Activated T-cell treated with anti-CD3 and anti-CD28 coated beads for 48 hours (primary cell): ENCODE data around the gene KRTAP10-8.
"Not testable (repeated sequence)": the region's sequence is repeated elsewhere in the genome, so short reads cannot be mapped to it uniquely, and the experiment has no call there.

Experiments used
- DNase-seq: peaks from one replicate; pipeline ENCODE4 v3.0.0-alpha.2; 2020; ENCODE audit warnings: low read depth

Gene KRTAP10-8

GRCh38 chr21:44646366-44647221, 34.7 kb downstream of the KRTAP10-8 start, which contains the start of gene KRTAP10-11:
Gene KRTAP10-11, plus strand, starts transcription at chr21:44646414. Its CDS starts 45 bp downstream, at chr21:44646459.
- not testable (repeated sequence) for DNase-seq

- DNase-seq, result no peak
These were observed 35.3 kb downstream of the KRTAP10-8 start for GRCh38 chr21:44647222-44647552.

- no peak for DNase-seq
These were observed 36.9 kb downstream of the KRTAP10-8 start for GRCh38 chr21:44648557-44649311.

GRCh38 chr21:44649521-44650100, 37.7 kb downstream of the KRTAP10-8 start:
- no peak for DNase-seq

- DNase-seq, result no peak
These were observed 38.5 kb downstream of the KRTAP10-8 start for GRCh38 chr21:44650265-44650972.

- no peak for DNase-seq
These were observed 39.2 kb downstream of the KRTAP10-8 start for GRCh38 chr21:44650973-44651675.

GRCh38 chr21:44653123-44653522, 41.2 kb downstream of the KRTAP10-8 start:
- DNase-seq, result no peak

- DNase-seq, result no peak
These were observed 42.0 kb downstream of the KRTAP10-8 start for GRCh38 chr21:44653656-44654575.

GRCh38 chr21:44654576-44655175, 42.8 kb downstream of the KRTAP10-8 start, which contains the start of gene KRTAP12-4:
Gene KRTAP12-4, minus strand, starts transcription at chr21:44654659. Its CDS starts 45 bp downstream, at chr21:44654614.
- no peak for DNase-seq

GRCh38 chr21:44656868-44657267, 45.0 kb downstream of the KRTAP10-8 start:
- DNase-seq, result no peak

- no peak for DNase-seq
These were observed 46.0 kb downstream of the KRTAP10-8 start, which contains the start of gene KRTAP12-3 for GRCh38 chr21:44657635-44658540. Gene KRTAP12-3, plus strand, starts transcription at chr21:44657932. Its CDS starts 48 bp downstream, at chr21:44657980.

GRCh38 chr21:44658541-44658910, 46.6 kb downstream of the KRTAP10-8 start:
- no peak for DNase-seq

GRCh38 chr21:44658913-44659595, 47.2 kb downstream of the KRTAP10-8 start:
- DNase-seq, result no peak

GRCh38 chr21:44661567-44661966, 49.7 kb downstream of the KRTAP10-8 start:
- DNase-seq, result not testable (repeated sequence)
